ENCODE results near the gene EXD3. TPM values are rescaled to one million over a fixed set of nuclear protein-coding genes. Genes with fewer than 3 reads are reported as not detected.
A peak's percentile ranks its signal among the peaks of the same experiment; 100 is the strongest.

The EXD3 gene
- total and polyA plus RNA-seq, 2 of the 4 experiments (the other 2 are of a cell fraction) = 1.1 to 7.4 TPM

DNA sequence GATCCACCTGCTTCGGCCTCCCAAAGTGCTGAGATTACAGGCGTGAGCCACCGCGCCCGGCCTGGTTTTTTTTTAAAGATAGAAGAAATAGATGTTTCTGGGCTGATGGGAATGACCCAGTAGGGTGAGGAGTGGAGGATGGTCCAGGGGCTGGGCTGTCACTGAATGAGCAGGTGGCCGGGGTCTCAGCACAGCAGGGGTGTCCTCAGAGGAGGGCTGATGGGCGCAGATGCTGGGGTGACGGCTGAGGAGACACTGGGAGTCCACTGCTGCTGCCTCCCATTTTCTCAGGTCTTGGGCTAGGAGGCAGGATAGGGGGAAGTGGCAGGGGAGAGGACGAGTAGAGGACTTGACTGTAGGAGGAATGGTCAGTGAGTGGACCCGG lies 147.8 kb downstream of the EXD3 start:
- H3K36me3 ChIP-seq (ENCODE audit: control insufficient read depth, insufficient read depth, low read length) = peaks cover 42% of the 10 kb centered on the region
- H4K20me1 ChIP-seq (ENCODE audit: insufficient read depth, low read length) = peaks cover 24% of the 10 kb centered on the region
- ChIA-PET CTCF (no interaction called here), POLR2A (ENCODE audit: unreplicated experiment) (interaction anchor here (0.6 kb wide), 1 partner anchor 433 kb away, joined by 4 read pairs; the partner anchor contains the start of gene AJM1)
- no peak overlapping the region for H2BK20ac ChIP-seq (ENCODE audit: low read depth, low read length)
- no peak overlapping the region for H3K27ac ChIP-seq (ENCODE audit: insufficient read depth, low read length)
- no peaks in the 10 kb centered on the region for H3K27me3 ChIP-seq (ENCODE audit: control insufficient read depth, insufficient read depth, low read length)
- H2AFZ ChIP-seq (replicated peaks; ENCODE audit: low read length, poor library complexity) = no peak overlapping the region
- intact Hi-C loops (cut with micrococcal nuclease) (no loop called here), in situ Hi-C loops (cut with MboI; ENCODE audit: low sequenced_read_pairs) (no loop called here), dilution Hi-C loops (cut with HindIII; ENCODE audit: low sequenced_read_pairs, unreplicated experiment) (no loop called here)
- ATAC-seq (ENCODE audit: low read depth) (no peak), DNase-seq (no peak)
- H2BK15ac ChIP-seq (ENCODE audit: low read depth, low read length) = no peak overlapping the region
- no peak overlapping the region for H2AK5ac ChIP-seq (ENCODE audit: low read depth, low read length)
- no peaks in the 10 kb centered on the region; the same call in 1 of the 2 replicates for H3K9me1 ChIP-seq (ENCODE audit: insufficient read depth, low read length)
- no TSS peak for BruUV-seq (replicated peaks)
- peak overlapping the region; percentile 81 for H2AK9ac ChIP-seq (replicated peaks; ENCODE audit: low read depth, low read length, poor library complexity)
- H3K23ac ChIP-seq (ENCODE audit: low read depth, low read length) = no peak overlapping the region
- no peak overlapping the region for H4K91ac ChIP-seq (ENCODE audit: insufficient read depth, low read depth, low read length)
- peaks cover 3 to 64% of the 10 kb centered on the region in 2 experiments for H3K79me1 ChIP-seq (ENCODE audit: low read depth in 1 of 2, low read length in 2 of 2)
- H3K4me3 ChIP-seq (ENCODE audit: insufficient read depth, low read depth, low read length) = no peak overlapping the region
- H3K4ac ChIP-seq (ENCODE audit: low read depth, low read length) = no peak overlapping the region
- H3K4me2 ChIP-seq (ENCODE audit: low read depth, low read length) = no peak overlapping the region
- no peak overlapping the region for H4K5ac ChIP-seq (ENCODE audit: low read depth, low read length)
- no peak overlapping the region for H3K14ac ChIP-seq (replicated peaks; ENCODE audit: low read depth, low read length)
- H3K9me3 ChIP-seq (ENCODE audit: control insufficient read depth, insufficient read depth, low read length) = no peaks in the 10 kb centered on the region
- H4K8ac ChIP-seq (ENCODE audit: low read depth in 2 of 2, low read length in 2 of 2) = no peak overlapping the region
- WGBS, 2 experiments (ENCODE audit: extremely low coverage in 2 of 2, insufficient read length in 1 of 2) = 85% methylated on average over 5 of the region's 10 CpGs; no CpG with 5 or more reads in 1 of the 2 experiments
- TF ChIP-seq MAFK (IDR thresholded peaks at IDR 0.05; ENCODE audit: low read depth, low read length) (no peak), RFX5 (IDR thresholded peaks at IDR 0.05; ENCODE audit: low read depth, low read length) (no peak), MAZ (IDR thresholded peaks at IDR 0.05; ENCODE audit: borderline replicate concordance, low read depth, low read length) (no peak), SMC3 (IDR thresholded peaks at IDR 0.05; ENCODE audit: low read depth, low read length) (no peak), CEBPB (IDR thresholded peaks at IDR 0.05; ENCODE audit: low read depth, low read length) (no peak), NFE2L2 (IDR thresholded peaks at IDR 0.05; ENCODE audit: low read depth, low read length) (no peak), CHD1 (IDR thresholded peaks at IDR 0.05; ENCODE audit: low read depth, low read length) (no peak), POLR2A (IDR thresholded peaks at IDR 0.05; ENCODE audit: low read depth, low read length) (no peak), RCOR1 (IDR thresholded peaks at IDR 0.05; ENCODE audit: insufficient replicate concordance, low read length) (no peak), BHLHE40 (IDR thresholded peaks at IDR 0.05; ENCODE audit: low read depth, low read length) (no peak)
- TF ChIP-seq, protein P1, sequence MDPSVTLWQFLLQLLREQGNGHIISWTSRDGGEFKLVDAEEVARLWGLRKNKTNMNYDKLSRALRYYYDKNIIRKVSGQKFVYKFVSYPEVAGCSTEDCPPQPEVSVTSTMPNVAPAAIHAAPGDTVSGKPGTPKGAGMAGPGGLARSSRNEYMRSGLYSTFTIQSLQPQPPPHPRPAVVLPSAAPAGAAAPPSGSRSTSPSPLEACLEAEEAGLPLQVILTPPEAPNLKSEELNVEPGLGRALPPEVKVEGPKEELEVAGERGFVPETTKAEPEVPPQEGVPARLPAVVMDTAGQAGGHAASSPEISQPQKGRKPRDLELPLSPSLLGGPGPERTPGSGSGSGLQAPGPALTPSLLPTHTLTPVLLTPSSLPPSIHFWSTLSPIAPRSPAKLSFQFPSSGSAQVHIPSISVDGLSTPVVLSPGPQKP (IDR thresholded peaks at IDR 0.05; ENCODE audit: borderline replicate concordance, low read depth, low read length) = no peak
- TF ChIP-seq, protein P2, sequence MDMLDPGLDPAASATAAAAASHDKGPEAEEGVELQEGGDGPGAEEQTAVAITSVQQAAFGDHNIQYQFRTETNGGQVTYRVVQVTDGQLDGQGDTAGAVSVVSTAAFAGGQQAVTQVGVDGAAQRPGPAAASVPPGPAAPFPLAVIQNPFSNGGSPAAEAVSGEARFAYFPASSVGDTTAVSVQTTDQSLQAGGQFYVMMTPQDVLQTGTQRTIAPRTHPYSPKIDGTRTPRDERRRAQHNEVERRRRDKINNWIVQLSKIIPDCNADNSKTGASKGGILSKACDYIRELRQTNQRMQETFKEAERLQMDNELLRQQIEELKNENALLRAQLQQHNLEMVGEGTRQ (IDR thresholded peaks at IDR 0.05; ENCODE audit: low read depth, low read length) = no peak
- no peak overlapping the region for H3K9ac ChIP-seq (ENCODE audit: low read depth, low read length)
- H2BK5ac ChIP-seq (ENCODE audit: low read depth, low read length, poor library complexity, severe bottlenecking) = no peak overlapping the region
- peaks cover 16% of the 10 kb centered on the region for H3K4me1 ChIP-seq (ENCODE audit: control insufficient read depth, insufficient read depth, low read length)
- no peak overlapping the region for H3K18ac ChIP-seq (ENCODE audit: low read depth, low read length)
- H3K56ac ChIP-seq (ENCODE audit: extremely low read depth, insufficient read depth, low read length) = no peak overlapping the region
- H2BK120ac ChIP-seq (ENCODE audit: low read depth, low read length) = no peak overlapping the region

Measured in IMR-90 (cell line).